BLaER1 treated with 17β-estradiol and CSF1 and Interleukin-3, amounts not matched to agents 10 nM and 100 nM (cell line): ENCODE data around the gene PRKCD.
A peak's percentile ranks its signal among the peaks of the same experiment; 100 is the strongest.

Experiments
- H3K27ac ChIP-seq, 11 experiments: shearing (Covaris generic); formaldehyde crosslinking; 2 replicates each; pipeline ENCODE4 v1.8.1; 2022
- H3K27me3 ChIP-seq, 11 experiments: shearing (Covaris generic); formaldehyde crosslinking; 2 replicates each; pipeline ENCODE4 v1.8.1; 2022
- H3K36me3 ChIP-seq, 11 experiments: shearing (Covaris generic); formaldehyde crosslinking; 2 replicates each; pipeline ENCODE4 v1.8.1; 2022
- H3K4me1 ChIP-seq, 10 experiments: shearing (Covaris generic); formaldehyde crosslinking; 2 replicates each; pipeline ENCODE4 v1.8.1; 2022
- H3K4me2 ChIP-seq, 11 experiments: shearing (Covaris generic); formaldehyde crosslinking; 2 replicates each; pipeline ENCODE4 v1.8.1; 2022
- H3K4me3 ChIP-seq, 10 experiments: shearing (Covaris generic); formaldehyde crosslinking; 2 replicates each; pipeline ENCODE4 v1.8.1; 2022
- H3K9ac ChIP-seq, 11 experiments: shearing (Covaris generic); formaldehyde crosslinking; 2 replicates each; pipeline ENCODE4 v1.8.1; 2022
- H3K9me3 ChIP-seq, 11 experiments: shearing (Covaris generic); formaldehyde crosslinking; replicated peaks in 1 of 11; 2 replicates each; pipeline ENCODE4 v1.8.1; 2022
- H4K20me1 ChIP-seq, 11 experiments: shearing (Covaris generic); formaldehyde crosslinking; 2 replicates each; pipeline ENCODE4 v1.8.1; 2022
- Cebpa-rat ChIP-seq, 11 experiments: shearing (Covaris generic); IDR thresholded peaks; 2 replicates each; pipeline ENCODE4 v1.8.1; 2022

The PRKCD gene

GRCh38 chr3:53122255-53122932 lies 38.6 kb upstream of the PRKCD start:
- H3K4me1 ChIP-seq = peaks cover 0 to 22% (median 9%) of the 10 kb centered on the region in 10 experiments; a peak in 7 of 20 replicates
- peak overlapping the region in 1 of 11 experiments; percentile 7; a peak in 2 of 22 replicates for H3K4me2 ChIP-seq
- no peaks in the 10 kb centered on the region for H3K27me3 ChIP-seq
- H4K20me1 ChIP-seq = no peaks in the 10 kb centered on the region; a peak in 1 of 22 replicates
- H3K9me3 ChIP-seq = no peaks in the 10 kb centered on the region
- peak overlapping the region in 2 of 11 experiments; percentile 25 to 33; a peak in 3 of 22 replicates for H3K9ac ChIP-seq
- H3K36me3 ChIP-seq = peaks cover 88 to 100% (median 93%) of the 10 kb centered on the region in 11 experiments
- H3K4me3 ChIP-seq = no peak overlapping the region
- H3K27ac ChIP-seq = peak overlapping the region in 4 of 11 experiments; percentile 4 to 53 (median 30); a peak in 4 of 22 replicates
- no peak for TF ChIP-seq Cebpa-rat (IDR thresholded peaks at IDR 0.05)

- Histone ChIP-seq H3K9ac (peak overlapping the region in 6 of 11 experiments; percentile 12 to 45 (median 28); a peak in 5 of 22 replicates), H3K9me3 (no peaks in the 10 kb centered on the region), H3K4me1 (peaks cover 0 to 22% (median 9%) of the 10 kb centered on the region in 10 experiments; a peak in 7 of 20 replicates), H3K27me3 (no peaks in the 10 kb centered on the region), H4K20me1 (no peaks in the 10 kb centered on the region; a peak in 1 of 22 replicates), H3K36me3 (peaks cover 83 to 99% (median 88%) of the 10 kb centered on the region in 11 experiments), H3K27ac (peak overlapping the region in 6 of 11 experiments; percentile 33 to 59 (median 40); a peak in 7 of 22 replicates), H3K4me2 (peak overlapping the region in 2 of 11 experiments; percentile 7 to 18; a peak in 4 of 22 replicates), H3K4me3 (no peak overlapping the region)
- peak in 1 of 11 experiments; percentile 44; a peak in 3 of 22 replicates for TF ChIP-seq Cebpa-rat (IDR thresholded peaks at IDR 0.05)
Measured at GRCh38 chr3:53122933-53123305, 38.1 kb upstream of the PRKCD start.

GRCh38 chr3:53123510-53123909 lies 37.5 kb upstream of the PRKCD start:
- peak overlapping the region in 9 of 11 experiments; percentile 0 to 45 (median 25); a peak in 7 of 22 replicates for H3K9ac ChIP-seq
- peaks cover under 1 to 26% (median 10%) of the 10 kb centered on the region in 10 experiments; a peak in 15 of 20 replicates for H3K4me1 ChIP-seq
- H3K27me3 ChIP-seq = no peaks in the 10 kb centered on the region
- H3K36me3 ChIP-seq = peaks cover 77 to 93% (median 82%) of the 10 kb centered on the region in 11 experiments
- H4K20me1 ChIP-seq = no peaks in the 10 kb centered on the region; a peak in 1 of 22 replicates
- no peak for TF ChIP-seq Cebpa-rat (IDR thresholded peaks at IDR 0.05)
- no peak overlapping the region for H3K4me3 ChIP-seq
- peak overlapping the region in 7 of 11 experiments; percentile 30 to 59 (median 38); a peak in 9 of 22 replicates for H3K27ac ChIP-seq
- H3K9me3 ChIP-seq = no peaks in the 10 kb centered on the region
- peak overlapping the region in 3 of 11 experiments; percentile 7 to 18 (median 8); a peak in 4 of 22 replicates for H3K4me2 ChIP-seq

- Histone ChIP-seq H3K27ac (peak overlapping the region in 6 of 11 experiments; percentile 30 to 59 (median 40); a peak in 5 of 22 replicates), H3K9ac (0 out of 22 replicates have a peak overlapping the region, but pooled peaks of 3 of the 11 experiments have one; percentile 0 to 45 (median 29)), H3K36me3 (peaks cover 73 to 88% (median 77%) of the 10 kb centered on the region in 11 experiments), H4K20me1 (no peaks in the 10 kb centered on the region; a peak in 1 of 22 replicates), H3K27me3 (no peaks in the 10 kb centered on the region), H3K4me3 (no peak overlapping the region), H3K4me2 (no peak overlapping the region), H3K9me3 (no peaks in the 10 kb centered on the region), H3K4me1 (peaks cover 5 to 30% (median 14%) of the 10 kb centered on the region in 10 experiments)
- no peak for TF ChIP-seq Cebpa-rat (IDR thresholded peaks at IDR 0.05)
Measured at GRCh38 chr3:53123953-53124352, 37.1 kb upstream of the PRKCD start.

- no peak for TF ChIP-seq Cebpa-rat (IDR thresholded peaks at IDR 0.05)
- Histone ChIP-seq H3K9me3 (no peaks in the 10 kb centered on the region), H4K20me1 (no peaks in the 10 kb centered on the region; a peak in 1 of 22 replicates), H3K4me1 (peaks cover 22 to 48% (median 31%) of the 10 kb centered on the region in 10 experiments), H3K4me2 (no peak overlapping the region; a peak in 2 of 22 replicates), H3K9ac (no peak overlapping the region), H3K36me3 (peaks cover 46 to 62% (median 51%) of the 10 kb centered on the region in 11 experiments), H3K27me3 (no peaks in the 10 kb centered on the region), H3K4me3 (no peak overlapping the region), H3K27ac (no peak overlapping the region)
Measured at GRCh38 chr3:53126601-53127000, 34.4 kb upstream of the PRKCD start.

- no peak for TF ChIP-seq Cebpa-rat (IDR thresholded peaks at IDR 0.05)
- no peaks in the 10 kb centered on the region for H3K27me3 ChIP-seq
- H3K27ac ChIP-seq = peak overlapping the region; percentile 85 to 96 (median 91); a peak in 21 of 22 replicates
- no peaks in the 10 kb centered on the region for H3K9me3 ChIP-seq
- H3K4me1 ChIP-seq = peaks cover 22 to 46% (median 33%) of the 10 kb centered on the region in 10 experiments
- peak overlapping the region; percentile 78 to 97 (median 90) for H3K4me3 ChIP-seq
- H3K36me3 ChIP-seq = peaks cover 19 to 35% (median 23%) of the 10 kb centered on the region in 11 experiments
- peak overlapping the region; percentile 86 to 97 (median 92) for H3K9ac ChIP-seq
- no peaks in the 10 kb centered on the region; a peak in 1 of 22 replicates for H4K20me1 ChIP-seq
- peak overlapping the region; percentile 76 to 98 (median 88) for H3K4me2 ChIP-seq
Measured at GRCh38 chr3:53129344-53129743, 31.7 kb upstream of the PRKCD start.

- no peak for TF ChIP-seq Cebpa-rat (IDR thresholded peaks at IDR 0.05)
- H3K9me3 ChIP-seq = no peaks in the 10 kb centered on the region
- H3K27ac ChIP-seq = peak within 1 kb of the TSS; percentile 85 to 96 (median 91)
- H3K9ac ChIP-seq = peak within 1 kb of the TSS; percentile 86 to 97 (median 92)
- no peaks in the 10 kb centered on the region for H4K20me1 ChIP-seq
- peak within 1 kb of the TSS; percentile 76 to 98 (median 88) for H3K4me2 ChIP-seq
- H3K27me3 ChIP-seq = no peaks in the 10 kb centered on the region
- peaks cover 8 to 24% (median 13%) of the 10 kb centered on the region in 11 experiments for H3K36me3 ChIP-seq
- H3K4me1 ChIP-seq = peaks cover 22 to 55% (median 33%) of the 10 kb centered on the region in 10 experiments
- H3K4me3 ChIP-seq = peak within 1 kb of the TSS; percentile 78 to 97 (median 90)
Measured at GRCh38 chr3:53130179-53131061, 30.6 kb upstream of the PRKCD start, which contains the start of gene RFT1. Gene RFT1 (minus strand): TSS chr3:53130435. CDS start chr3:53130400, 35 bp downstream.

- H3K4me2 ChIP-seq = peak overlapping the region; percentile 76 to 98 (median 88)
- H3K4me3 ChIP-seq = peak overlapping the region; percentile 78 to 97 (median 90); a peak in 18 of 20 replicates
- H3K9me3 ChIP-seq = no peaks in the 10 kb centered on the region
- H3K27me3 ChIP-seq = no peaks in the 10 kb centered on the region
- H3K4me1 ChIP-seq = peaks cover 22 to 55% (median 33%) of the 10 kb centered on the region in 10 experiments
- H3K36me3 ChIP-seq = peaks cover 1 to 17% (median 6%) of the 10 kb centered on the region in 11 experiments; a peak in 20 of 22 replicates
- H3K27ac ChIP-seq = peak overlapping the region; percentile 85 to 96 (median 91)
- TF ChIP-seq Cebpa-rat (IDR thresholded peaks at IDR 0.05) = no peak
- H4K20me1 ChIP-seq = no peaks in the 10 kb centered on the region
- H3K9ac ChIP-seq = peak overlapping the region; percentile 86 to 97 (median 92)
Measured at GRCh38 chr3:53131096-53131495, 29.9 kb upstream of the PRKCD start.
